HCT116 (cell line): Measurements from ENCODE around the gene CHCHD5.

Source experiments
- CBX3 ChIP-seq: IDR thresholded peaks from 2 replicates; pipeline ENCODE4 v1.6.1; 2012; ENCODE audit warnings: low read depth
- CEBPB ChIP-seq: IDR thresholded peaks from 2 replicates; pipeline ENCODE4 v1.6.1; 2012; ENCODE audit warnings: low read depth
- CTCF ChIP-seq, 3 experiments: fragments of 200-600 bp in 1 of 3; sonication (generic) in 1 of 3; IDR thresholded peaks in 2 of 3; conservative IDR thresholded peaks in 1 of 3; 2 replicates each; pipeline ENCODE4 v1.5.1; 2012 to 2017; ENCODE audit warnings: low read depth in 2 of 3, low read length in 2 of 3, antibody characterized with exemption in 1 of 3, borderline replicate concordance in 1 of 3, control low read depth in 1 of 3, mild to moderate bottlenecking in 1 of 3, mixed read lengths in 1 of 3, mixed run types in 1 of 3, moderate library complexity in 1 of 3; ENCODE audit not compliant: insufficient read depth in 1 of 3
- EZH2 ChIP-seq: fragments of 200-600 bp; sonication (generic); IDR thresholded peaks from 2 replicates; pipeline ENCODE4 v1.6.1; 2017; ENCODE audit warnings: antibody characterized with exemption, mixed run types
- EZH2phosphoT487 ChIP-seq: fragments of 200-600 bp; IDR thresholded peaks from 2 replicates; pipeline ENCODE4 v1.6.1; 2018; ENCODE audit warnings: antibody characterized with exemption, borderline replicate concordance
- POLR2A ChIP-seq: IDR thresholded peaks from 2 replicates; pipeline ENCODE4 v1.7.0; 2011; ENCODE audit warnings: borderline replicate concordance; ENCODE audit not compliant: insufficient read depth, insufficient read length; ENCODE audit errors: extremely low read depth
- POLR2AphosphoS5 ChIP-seq: IDR thresholded peaks from 2 replicates; pipeline ENCODE4 v1.6.1; 2011; ENCODE audit warnings: mild to moderate bottlenecking, low read depth, low read length, moderate library complexity
- SIN3A ChIP-seq: IDR thresholded peaks from 2 replicates; pipeline ENCODE4 v1.6.1; 2012; ENCODE audit warnings: low read depth
- SP1 ChIP-seq: IDR thresholded peaks from 2 replicates; pipeline ENCODE4 v1.6.1; 2012; ENCODE audit warnings: low read depth
- YY1 ChIP-seq: IDR thresholded peaks from 2 replicates; pipeline ENCODE4 v1.6.1; 2011; ENCODE audit warnings: low read length, low read depth, moderate library complexity, mild to moderate bottlenecking; ENCODE audit not compliant: insufficient replicate concordance; ENCODE audit errors: extremely low read depth
- TF ChIP-seq, protein P1 (sequence below): IDR thresholded peaks from 2 replicates; pipeline ENCODE4 v1.6.1; 2012
- TF ChIP-seq, protein P2 (sequence below): IDR thresholded peaks from 2 replicates; pipeline ENCODE4 v1.6.1; 2012; ENCODE audit warnings: low read depth

- no peak for TF ChIP-seq POLR2AphosphoS5
- no peak for TF ChIP-seq CTCF (IDR thresholded peaks at IDR 0.05 in 2 of 3, conservative IDR thresholded peaks at IDR 0.05 in 1 of 3; ENCODE audit: borderline replicate concordance in 1 of 3, insufficient read depth in 1 of 3, low read depth in 2 of 3, low read length in 2 of 3)
- no peak for TF ChIP-seq POLR2A
- TF ChIP-seq, protein P1, sequence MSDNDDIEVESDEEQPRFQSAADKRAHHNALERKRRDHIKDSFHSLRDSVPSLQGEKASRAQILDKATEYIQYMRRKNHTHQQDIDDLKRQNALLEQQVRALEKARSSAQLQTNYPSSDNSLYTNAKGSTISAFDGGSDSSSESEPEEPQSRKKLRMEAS = no peak
- TF ChIP-seq SP1 = no peak
- no peak for TF ChIP-seq YY1
- TF ChIP-seq SIN3A = no peak
- no peak for TF ChIP-seq EZH2
- TF ChIP-seq, protein P2, sequence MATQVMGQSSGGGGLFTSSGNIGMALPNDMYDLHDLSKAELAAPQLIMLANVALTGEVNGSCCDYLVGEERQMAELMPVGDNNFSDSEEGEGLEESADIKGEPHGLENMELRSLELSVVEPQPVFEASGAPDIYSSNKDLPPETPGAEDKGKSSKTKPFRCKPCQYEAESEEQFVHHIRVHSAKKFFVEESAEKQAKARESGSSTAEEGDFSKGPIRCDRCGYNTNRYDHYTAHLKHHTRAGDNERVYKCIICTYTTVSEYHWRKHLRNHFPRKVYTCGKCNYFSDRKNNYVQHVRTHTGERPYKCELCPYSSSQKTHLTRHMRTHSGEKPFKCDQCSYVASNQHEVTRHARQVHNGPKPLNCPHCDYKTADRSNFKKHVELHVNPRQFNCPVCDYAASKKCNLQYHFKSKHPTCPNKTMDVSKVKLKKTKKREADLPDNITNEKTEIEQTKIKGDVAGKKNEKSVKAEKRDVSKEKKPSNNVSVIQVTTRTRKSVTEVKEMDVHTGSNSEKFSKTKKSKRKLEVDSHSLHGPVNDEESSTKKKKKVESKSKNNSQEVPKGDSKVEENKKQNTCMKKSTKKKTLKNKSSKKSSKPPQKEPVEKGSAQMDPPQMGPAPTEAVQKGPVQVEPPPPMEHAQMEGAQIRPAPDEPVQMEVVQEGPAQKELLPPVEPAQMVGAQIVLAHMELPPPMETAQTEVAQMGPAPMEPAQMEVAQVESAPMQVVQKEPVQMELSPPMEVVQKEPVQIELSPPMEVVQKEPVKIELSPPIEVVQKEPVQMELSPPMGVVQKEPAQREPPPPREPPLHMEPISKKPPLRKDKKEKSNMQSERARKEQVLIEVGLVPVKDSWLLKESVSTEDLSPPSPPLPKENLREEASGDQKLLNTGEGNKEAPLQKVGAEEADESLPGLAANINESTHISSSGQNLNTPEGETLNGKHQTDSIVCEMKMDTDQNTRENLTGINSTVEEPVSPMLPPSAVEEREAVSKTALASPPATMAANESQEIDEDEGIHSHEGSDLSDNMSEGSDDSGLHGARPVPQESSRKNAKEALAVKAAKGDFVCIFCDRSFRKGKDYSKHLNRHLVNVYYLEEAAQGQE = no peak
- no peak for TF ChIP-seq CBX3
- TF ChIP-seq CEBPB = no peak
- TF ChIP-seq EZH2phosphoT487 = no peak
Measured at GRCh38 chr2:112637289-112637660, 52.9 kb downstream of the CHCHD5 start.
